IPS-15b (cell line): Measurements from ENCODE around the gene RNU5D-1.

Experiments
- H3K27me3 ChIP-seq: one replicate; pipeline ENCODE4 v1.6.1; 2013; ENCODE audit warnings: low read length; ENCODE audit not compliant: control insufficient read depth, insufficient read depth
- H3K36me3 ChIP-seq: one replicate; pipeline ENCODE4 v1.6.1; 2013; ENCODE audit warnings: low read length; ENCODE audit not compliant: control insufficient read depth, insufficient read depth
- H3K4me1 ChIP-seq: one replicate; pipeline ENCODE4 v1.6.1; 2013; ENCODE audit warnings: mild to moderate bottlenecking, low read length; ENCODE audit not compliant: control insufficient read depth, insufficient read depth
- H3K4me3 ChIP-seq: one replicate; pipeline ENCODE4 v1.5.1; 2013; ENCODE audit warnings: low read depth, low read length
- H3K9ac ChIP-seq: one replicate; pipeline ENCODE4 v1.6.1; 2013; ENCODE audit warnings: low read depth, mild to moderate bottlenecking, low read length
- H3K9me3 ChIP-seq: one replicate; pipeline ENCODE4 v1.6.1; 2013; ENCODE audit warnings: mild to moderate bottlenecking, low read length; ENCODE audit not compliant: control insufficient read depth, insufficient read depth

The RNU5D-1 gene

DNA sequence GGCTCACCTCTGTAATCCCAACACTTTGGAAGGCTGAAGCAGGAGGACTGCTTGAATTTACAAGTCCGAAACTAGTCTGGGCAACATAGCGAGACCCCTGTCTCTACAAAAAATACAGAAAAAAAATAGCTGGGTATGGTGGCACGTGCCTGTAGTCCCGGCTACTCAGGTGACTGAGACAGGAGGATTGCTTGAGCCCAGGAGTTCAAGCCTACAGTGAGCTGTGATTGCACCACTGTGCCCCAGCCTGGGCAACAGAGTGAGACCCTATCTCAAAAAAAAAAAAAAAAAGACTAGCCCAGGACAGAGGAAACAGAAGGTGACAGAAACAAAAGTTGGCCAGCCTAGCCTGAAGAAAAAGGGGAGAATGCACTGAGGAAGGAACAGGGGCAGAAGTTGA, 35.3 kb downstream of the RNU5D-1 start:
- Histone ChIP-seq H3K4me3 (no peak overlapping the region), H3K4me1 (no peaks in the 10 kb centered on the region), H3K27me3 (no peaks in the 10 kb centered on the region), H3K9ac (no peak overlapping the region), H3K9me3 (no peaks in the 10 kb centered on the region), H3K36me3 (no peaks in the 10 kb centered on the region)

- Histone ChIP-seq H3K9ac (no peak overlapping the region), H3K4me3 (no peak overlapping the region), H3K4me1 (no peaks in the 10 kb centered on the region), H3K27me3 (no peaks in the 10 kb centered on the region), H3K9me3 (no peaks in the 10 kb centered on the region), H3K36me3 (no peaks in the 10 kb centered on the region)
These were observed 36.0 kb downstream of the RNU5D-1 start for GRCh38 chr1:44694863-44695478.

DNA sequence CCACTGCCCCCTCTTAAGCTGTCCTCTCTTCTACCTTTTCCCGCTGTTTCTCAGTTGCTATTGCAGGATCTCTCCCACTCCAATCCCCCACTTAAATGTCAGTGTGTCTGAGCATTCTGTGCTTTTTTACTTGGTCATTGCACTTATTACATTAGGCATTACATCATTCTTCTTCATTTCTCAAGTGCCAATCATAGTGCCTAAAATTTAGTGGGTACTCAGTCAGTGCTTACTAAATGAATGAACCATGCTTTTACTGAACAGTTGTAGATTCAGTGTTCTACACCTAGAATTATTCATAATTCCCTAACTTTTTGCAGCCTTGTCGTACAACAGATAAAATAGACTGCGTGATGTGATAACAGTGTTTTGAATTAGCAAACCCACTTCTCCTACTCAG, 37.1 kb downstream of the RNU5D-1 start:
- H3K9ac ChIP-seq = no peak overlapping the region
- peaks cover 7% of the 10 kb centered on the region for H3K4me1 ChIP-seq
- no peaks in the 10 kb centered on the region for H3K36me3 ChIP-seq
- no peak overlapping the region for H3K4me3 ChIP-seq
- no peaks in the 10 kb centered on the region for H3K27me3 ChIP-seq
- no peaks in the 10 kb centered on the region for H3K9me3 ChIP-seq

GRCh38 chr1:44693159-44693558, 37.8 kb downstream of the RNU5D-1 start:
- no peaks in the 10 kb centered on the region for H3K27me3 ChIP-seq
- no peak overlapping the region for H3K9ac ChIP-seq
- peaks cover 12% of the 10 kb centered on the region for H3K4me1 ChIP-seq
- no peak overlapping the region for H3K4me3 ChIP-seq
- H3K9me3 ChIP-seq = no peaks in the 10 kb centered on the region
- no peaks in the 10 kb centered on the region for H3K36me3 ChIP-seq

GRCh38 chr1:44689447-44689765, 41.6 kb downstream of the RNU5D-1 start:
- no peak overlapping the region for H3K9ac ChIP-seq
- H3K4me1 ChIP-seq = peaks cover 12% of the 10 kb centered on the region
- H3K9me3 ChIP-seq = no peaks in the 10 kb centered on the region
- H3K27me3 ChIP-seq = no peaks in the 10 kb centered on the region
- H3K36me3 ChIP-seq = no peaks in the 10 kb centered on the region
- H3K4me3 ChIP-seq = no peak overlapping the region

- no peaks in the 10 kb centered on the region for H3K36me3 ChIP-seq
- H3K27me3 ChIP-seq = no peaks in the 10 kb centered on the region
- no peak overlapping the region for H3K4me3 ChIP-seq
- H3K4me1 ChIP-seq = peaks cover 12% of the 10 kb centered on the region
- H3K9ac ChIP-seq = no peak overlapping the region
- no peaks in the 10 kb centered on the region for H3K9me3 ChIP-seq
These were observed 42.1 kb downstream of the RNU5D-1 start for GRCh38 chr1:44688760-44689446.

- no peaks in the 10 kb centered on the region for H3K9me3 ChIP-seq
- H3K4me3 ChIP-seq = no peak overlapping the region
- no peaks in the 10 kb centered on the region for H3K36me3 ChIP-seq
- H3K27me3 ChIP-seq = no peaks in the 10 kb centered on the region
- peaks cover 19% of the 10 kb centered on the region for H3K4me1 ChIP-seq
- H3K9ac ChIP-seq = no peak overlapping the region
These were observed 45.1 kb downstream of the RNU5D-1 start for GRCh38 chr1:44685881-44686280.

- Histone ChIP-seq H3K9ac (no peak overlapping the region), H3K27me3 (no peaks in the 10 kb centered on the region), H3K36me3 (no peaks in the 10 kb centered on the region), H3K9me3 (no peaks in the 10 kb centered on the region), H3K4me1 (peaks cover 19% of the 10 kb centered on the region), H3K4me3 (no peak overlapping the region)
These were observed 45.8 kb downstream of the RNU5D-1 start for GRCh38 chr1:44685218-44685617.

GRCh38 chr1:44684525-44684924, 46.4 kb downstream of the RNU5D-1 start:
- Histone ChIP-seq H3K9me3 (no peaks in the 10 kb centered on the region), H3K4me1 (peaks cover 17% of the 10 kb centered on the region), H3K9ac (no peak overlapping the region), H3K36me3 (no peaks in the 10 kb centered on the region), H3K4me3 (no peak overlapping the region), H3K27me3 (no peaks in the 10 kb centered on the region)

GRCh38 chr1:44682883-44683265, 48.1 kb downstream of the RNU5D-1 start:
- H3K4me1 ChIP-seq = peaks cover 7% of the 10 kb centered on the region
- H3K36me3 ChIP-seq = no peaks in the 10 kb centered on the region
- no peak overlapping the region for H3K4me3 ChIP-seq
- H3K9ac ChIP-seq = no peak overlapping the region
- H3K9me3 ChIP-seq = no peaks in the 10 kb centered on the region
- no peaks in the 10 kb centered on the region for H3K27me3 ChIP-seq

- Histone ChIP-seq H3K4me3 (peak overlapping the region; percentile 23), H3K4me1 (peaks cover 10% of the 10 kb centered on the region), H3K36me3 (no peaks in the 10 kb centered on the region), H3K9me3 (no peaks in the 10 kb centered on the region), H3K9ac (no peak overlapping the region), H3K27me3 (no peaks in the 10 kb centered on the region)
These were observed 48.8 kb downstream of the RNU5D-1 start for GRCh38 chr1:44681905-44682882.
